ENCODE results near the gene LGALS9. TPM values are rescaled to one million over a fixed set of nuclear protein-coding genes. Genes with fewer than 3 reads are reported as not detected.

Gene LGALS9
- polyA plus RNA-seq, 2 of the 4 experiments (the other 2 are of a cell fraction), result 1.2 to 1.5 TPM

DNA sequence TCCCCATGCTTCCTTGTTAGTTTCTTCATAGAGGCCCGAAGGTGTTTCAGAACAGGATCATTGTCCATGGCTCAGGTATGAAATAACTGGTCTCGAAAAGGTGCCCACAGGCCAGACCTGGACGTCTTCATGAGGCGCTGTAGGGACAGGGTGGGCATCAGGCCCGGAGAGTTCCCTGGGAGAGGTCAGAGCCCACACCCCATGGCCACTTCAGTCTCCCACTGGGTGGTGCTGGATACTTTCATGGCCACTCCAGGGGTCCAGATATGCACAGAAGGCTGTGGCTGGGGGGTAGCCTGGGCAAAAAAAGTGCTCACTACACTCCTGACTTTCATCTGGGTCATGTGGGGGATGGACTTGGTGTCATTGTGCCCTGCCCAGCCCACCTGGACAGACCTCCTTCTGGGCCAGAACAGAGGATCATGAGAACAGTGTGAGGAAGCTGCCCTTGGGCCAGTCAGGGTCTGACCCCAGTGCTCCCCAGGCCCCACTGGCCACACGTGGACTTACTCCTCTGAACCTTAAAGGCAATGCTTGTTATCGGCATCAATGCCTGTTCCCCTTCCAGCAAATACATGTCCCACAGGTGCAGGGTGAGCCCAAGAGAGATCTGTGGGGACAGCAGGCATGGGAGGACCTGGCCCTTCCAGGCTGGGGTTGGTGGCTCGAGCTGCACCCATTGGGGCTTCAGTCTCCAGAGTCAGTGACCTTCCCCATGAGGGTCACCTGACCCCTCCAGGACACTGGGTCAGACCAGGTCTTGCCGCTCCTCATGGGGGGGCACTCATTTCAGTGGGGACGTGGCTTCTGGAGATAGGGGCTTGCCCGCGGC, 36.9 kb downstream of the LGALS9 start:
- Histone ChIP-seq H3K27ac (no peak overlapping the region), H3K4me2 (no peak overlapping the region), H3K9me3 (no peaks in the 10 kb centered on the region), H3K4me1 (no peaks in the 10 kb centered on the region), H3K4me3 (no peak overlapping the region)
- no peak for TF ChIP-seq CBX8 (IDR thresholded peaks at IDR 0.05)
- TF ChIP-seq, protein P1, sequence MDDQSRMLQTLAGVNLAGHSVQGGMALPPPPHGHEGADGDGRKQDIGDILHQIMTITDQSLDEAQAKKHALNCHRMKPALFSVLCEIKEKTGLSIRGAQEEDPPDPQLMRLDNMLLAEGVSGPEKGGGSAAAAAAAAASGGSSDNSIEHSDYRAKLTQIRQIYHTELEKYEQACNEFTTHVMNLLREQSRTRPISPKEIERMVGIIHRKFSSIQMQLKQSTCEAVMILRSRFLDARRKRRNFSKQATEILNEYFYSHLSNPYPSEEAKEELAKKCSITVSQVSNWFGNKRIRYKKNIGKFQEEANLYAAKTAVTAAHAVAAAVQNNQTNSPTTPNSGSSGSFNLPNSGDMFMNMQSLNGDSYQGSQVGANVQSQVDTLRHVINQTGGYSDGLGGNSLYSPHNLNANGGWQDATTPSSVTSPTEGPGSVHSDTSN (IDR thresholded peaks at IDR 0.05), result no peak
- TF ChIP-seq CBX2 (IDR thresholded peaks at IDR 0.05; ENCODE audit: borderline replicate concordance, low read depth), result no peak
- TF ChIP-seq, protein P2, sequence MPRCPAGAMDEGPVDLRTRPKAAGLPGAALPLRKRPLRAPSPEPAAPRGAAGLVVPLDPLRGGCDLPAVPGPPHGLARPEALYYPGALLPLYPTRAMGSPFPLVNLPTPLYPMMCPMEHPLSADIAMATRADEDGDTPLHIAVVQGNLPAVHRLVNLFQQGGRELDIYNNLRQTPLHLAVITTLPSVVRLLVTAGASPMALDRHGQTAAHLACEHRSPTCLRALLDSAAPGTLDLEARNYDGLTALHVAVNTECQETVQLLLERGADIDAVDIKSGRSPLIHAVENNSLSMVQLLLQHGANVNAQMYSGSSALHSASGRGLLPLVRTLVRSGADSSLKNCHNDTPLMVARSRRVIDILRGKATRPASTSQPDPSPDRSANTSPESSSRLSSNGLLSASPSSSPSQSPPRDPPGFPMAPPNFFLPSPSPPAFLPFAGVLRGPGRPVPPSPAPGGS (IDR thresholded peaks at IDR 0.05), result no peak
- no peak for TF ChIP-seq JUNB (IDR thresholded peaks at IDR 0.05)
- no peak for TF ChIP-seq ESRRA (IDR thresholded peaks at IDR 0.05; ENCODE audit: borderline replicate concordance, low read length)
- TF ChIP-seq HEYL (CRISPR knock-in tag; IDR thresholded peaks at IDR 0.05), result no peak
- ChIA-PET CTCF (interaction anchor here (1.3 to 3.2 kb wide), 2 partner anchors 10 to 13 kb away, joined by 4 to 13 read pairs; no protein-coding TSS in a partner anchor), POLR2A (no interaction called here)
- no peak for ATAC-seq
- no peak for DNase-seq (ENCODE audit: low read depth in 1 of 2, low spot score in 1 of 2)
- FAIRE-seq, result no peak
- WGBS (ENCODE audit: missing lambda C conversion rate), result 39% methylated on average over 7 of the region's 12 CpGs

DNA sequence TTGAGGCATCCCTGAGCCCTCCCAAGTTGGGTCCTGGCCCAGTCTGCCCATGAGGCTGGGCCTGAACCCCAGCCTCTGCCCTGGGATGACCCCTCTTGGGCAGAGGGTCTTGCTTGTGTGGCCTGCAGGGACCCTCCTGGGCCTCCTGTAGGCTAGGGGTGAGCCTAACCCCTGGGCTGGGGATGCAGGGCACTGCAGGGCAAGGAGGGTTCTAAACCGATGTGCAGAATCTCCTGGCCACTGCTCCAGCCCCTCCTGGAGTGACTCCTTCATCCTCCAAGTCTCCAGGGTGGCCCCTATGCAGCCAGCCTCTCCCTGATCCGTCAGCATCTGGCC, 37.5 kb downstream of the LGALS9 start:
- TF ChIP-seq, protein P3, sequence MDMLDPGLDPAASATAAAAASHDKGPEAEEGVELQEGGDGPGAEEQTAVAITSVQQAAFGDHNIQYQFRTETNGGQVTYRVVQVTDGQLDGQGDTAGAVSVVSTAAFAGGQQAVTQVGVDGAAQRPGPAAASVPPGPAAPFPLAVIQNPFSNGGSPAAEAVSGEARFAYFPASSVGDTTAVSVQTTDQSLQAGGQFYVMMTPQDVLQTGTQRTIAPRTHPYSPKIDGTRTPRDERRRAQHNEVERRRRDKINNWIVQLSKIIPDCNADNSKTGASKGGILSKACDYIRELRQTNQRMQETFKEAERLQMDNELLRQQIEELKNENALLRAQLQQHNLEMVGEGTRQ (IDR thresholded peaks at IDR 0.05), result no peak

DNA sequence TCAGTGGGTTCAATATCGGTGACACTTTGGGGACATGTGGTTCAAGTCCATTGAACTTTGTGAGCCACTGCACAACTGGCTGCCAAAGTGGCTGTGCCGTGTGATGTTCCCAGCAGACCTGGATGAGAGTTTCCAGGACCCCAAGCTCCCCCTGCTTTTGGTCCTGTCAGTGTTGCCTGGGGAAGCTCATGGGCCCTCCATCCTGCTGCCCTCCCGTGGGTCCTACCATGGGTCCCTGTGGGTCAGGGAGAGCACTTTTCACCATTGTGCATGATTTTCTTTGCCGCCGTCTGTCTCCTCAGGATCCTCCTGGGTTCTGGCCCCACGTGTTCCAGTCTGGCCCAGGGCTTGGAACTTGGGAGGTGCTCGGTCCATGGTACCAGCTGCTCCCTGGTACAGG, 38.1 kb downstream of the LGALS9 start:
- no peak overlapping the region for H3K4me3 ChIP-seq
- no peak overlapping the region for H3K4me2 ChIP-seq
- TF ChIP-seq TP53 (CRISPR knock-in tag; IDR thresholded peaks at IDR 0.05) (no peak), PHF8 (IDR thresholded peaks at IDR 0.05; ENCODE audit: borderline replicate concordance, low read depth) (no peak), ZNF302 (CRISPR knock-in tag; IDR thresholded peaks at IDR 0.05) (no peak), NR3C1 (IDR thresholded peaks at IDR 0.05) (no peak), KDM5A (IDR thresholded peaks at IDR 0.05) (no peak), BHLHE40 (IDR thresholded peaks at IDR 0.05; ENCODE audit: low read depth, low read length) (no peak), CBX8 (IDR thresholded peaks at IDR 0.05) (no peak), CBX2 (IDR thresholded peaks at IDR 0.05; ENCODE audit: borderline replicate concordance, low read depth) (no peak), RFX5 (IDR thresholded peaks at IDR 0.05) (no peak), SMC3 (IDR thresholded peaks at IDR 0.05) (no peak), RCOR1 (IDR thresholded peaks at IDR 0.05; ENCODE audit: low read depth, low read length) (no peak), NFE2L2 (conservative IDR thresholded peaks at IDR 0.05; ENCODE audit: low read length) (no peak), TFCP2L1 (CRISPR knock-in tag; IDR thresholded peaks at IDR 0.05) (no peak)
- TF ChIP-seq, protein P1 (IDR thresholded peaks at IDR 0.05), result no peak
- TF ChIP-seq, protein P4, sequence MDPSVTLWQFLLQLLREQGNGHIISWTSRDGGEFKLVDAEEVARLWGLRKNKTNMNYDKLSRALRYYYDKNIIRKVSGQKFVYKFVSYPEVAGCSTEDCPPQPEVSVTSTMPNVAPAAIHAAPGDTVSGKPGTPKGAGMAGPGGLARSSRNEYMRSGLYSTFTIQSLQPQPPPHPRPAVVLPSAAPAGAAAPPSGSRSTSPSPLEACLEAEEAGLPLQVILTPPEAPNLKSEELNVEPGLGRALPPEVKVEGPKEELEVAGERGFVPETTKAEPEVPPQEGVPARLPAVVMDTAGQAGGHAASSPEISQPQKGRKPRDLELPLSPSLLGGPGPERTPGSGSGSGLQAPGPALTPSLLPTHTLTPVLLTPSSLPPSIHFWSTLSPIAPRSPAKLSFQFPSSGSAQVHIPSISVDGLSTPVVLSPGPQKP (IDR thresholded peaks at IDR 0.05; ENCODE audit: low read depth, low read length), result no peak
- TF ChIP-seq, protein P5, sequence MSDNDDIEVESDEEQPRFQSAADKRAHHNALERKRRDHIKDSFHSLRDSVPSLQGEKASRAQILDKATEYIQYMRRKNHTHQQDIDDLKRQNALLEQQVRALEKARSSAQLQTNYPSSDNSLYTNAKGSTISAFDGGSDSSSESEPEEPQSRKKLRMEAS (IDR thresholded peaks at IDR 0.05), result no peak
- 58% methylated on average over 7 of the region's 7 CpGs for WGBS (ENCODE audit: missing lambda C conversion rate)
- no peaks in the 10 kb centered on the region for H3K4me1 ChIP-seq
- ChIA-PET CTCF (interaction anchor here (0.7 to 3.2 kb wide), 6 partner anchors 9 to 88 kb away, joined by 3 to 13 read pairs (median 4); no protein-coding TSS in a partner anchor), POLR2A (no interaction called here)
- H3K27ac ChIP-seq, result no peak overlapping the region
- FAIRE-seq (no peak), ATAC-seq (no peak), DNase-seq (ENCODE audit: low read depth in 1 of 2, low spot score in 1 of 2) (no peak)
- no peaks in the 10 kb centered on the region for H3K9me3 ChIP-seq

More for the DNA sequence above, 37.5 kb downstream of the LGALS9 start:
- no peaks in the 10 kb centered on the region for H3K9me3 ChIP-seq
- DNase-seq (ENCODE audit: low read depth in 1 of 2, low spot score in 1 of 2) (no peak), FAIRE-seq (no peak), ATAC-seq (no peak)
- no peaks in the 10 kb centered on the region for H3K4me1 ChIP-seq
- H3K4me3 ChIP-seq, result no peak overlapping the region
- ChIA-PET POLR2A (no interaction called here), CTCF (interaction anchor here (0.7 to 3.2 kb wide), 4 partner anchors 9 to 89 kb away, joined by 3 to 13 read pairs (median 4); no protein-coding TSS in a partner anchor)
- H3K27ac ChIP-seq, result no peak overlapping the region
- no peak overlapping the region for H3K4me2 ChIP-seq
- whole genome bisulfite sequencing (ENCODE audit: missing lambda C conversion rate), result 12% methylated on average over 1 of the region's 2 CpGs
